ENCODE results near the gene SHROOM3.

DNA sequence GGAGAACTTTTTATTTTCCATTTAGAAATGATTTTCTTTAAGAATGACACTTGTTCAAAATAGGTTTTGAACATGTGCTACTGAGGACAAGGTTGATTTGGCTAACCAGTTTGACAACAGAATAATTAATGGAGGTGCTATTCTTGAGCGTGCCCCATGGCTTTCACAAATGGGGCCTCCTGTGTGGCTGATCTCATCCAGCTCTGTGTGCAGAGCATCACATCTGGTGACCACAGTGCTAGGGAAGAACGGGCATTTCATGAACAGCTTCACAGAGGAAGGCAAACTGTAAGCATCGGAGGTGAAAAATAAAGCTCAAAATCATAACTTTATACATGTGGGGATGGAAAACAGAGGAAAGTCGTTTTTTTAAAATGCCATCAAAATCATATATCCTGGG, 314.3 kb downstream of the SHROOM3 start:
- TF ChIP-seq, protein P1, sequence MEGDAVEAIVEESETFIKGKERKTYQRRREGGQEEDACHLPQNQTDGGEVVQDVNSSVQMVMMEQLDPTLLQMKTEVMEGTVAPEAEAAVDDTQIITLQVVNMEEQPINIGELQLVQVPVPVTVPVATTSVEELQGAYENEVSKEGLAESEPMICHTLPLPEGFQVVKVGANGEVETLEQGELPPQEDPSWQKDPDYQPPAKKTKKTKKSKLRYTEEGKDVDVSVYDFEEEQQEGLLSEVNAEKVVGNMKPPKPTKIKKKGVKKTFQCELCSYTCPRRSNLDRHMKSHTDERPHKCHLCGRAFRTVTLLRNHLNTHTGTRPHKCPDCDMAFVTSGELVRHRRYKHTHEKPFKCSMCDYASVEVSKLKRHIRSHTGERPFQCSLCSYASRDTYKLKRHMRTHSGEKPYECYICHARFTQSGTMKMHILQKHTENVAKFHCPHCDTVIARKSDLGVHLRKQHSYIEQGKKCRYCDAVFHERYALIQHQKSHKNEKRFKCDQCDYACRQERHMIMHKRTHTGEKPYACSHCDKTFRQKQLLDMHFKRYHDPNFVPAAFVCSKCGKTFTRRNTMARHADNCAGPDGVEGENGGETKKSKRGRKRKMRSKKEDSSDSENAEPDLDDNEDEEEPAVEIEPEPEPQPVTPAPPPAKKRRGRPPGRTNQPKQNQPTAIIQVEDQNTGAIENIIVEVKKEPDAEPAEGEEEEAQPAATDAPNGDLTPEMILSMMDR (IDR thresholded peaks at IDR 0.05) = no peak
- no peak for TF ChIP-seq POLR2A (IDR thresholded peaks at IDR 0.05)
- TF ChIP-seq POLR2AphosphoS5 (IDR thresholded peaks at IDR 0.05) = no peak
